Endothelial cell of umbilical vein (primary cell): ENCODE data around the gene ADGRD2. TPM values are rescaled to one million over a fixed set of nuclear protein-coding genes. Genes with fewer than 3 reads are reported as not detected.

Experiments used
- BruUV-seq: library from RNA; stranded (reverse); fragments of 400-500 nt; replicated peaks from 2 replicates; lab custom pipeline; 2021; lab: Mats Ljungman, UMichigan
- CTCF ChIA-PET: fragments of 300-600, 350-600 bp; sonication (Branson Sonifier 250); formaldehyde crosslinking; loops from one replicate; lab custom pipeline; 2021; ENCODE audit warnings: antibody characterized with exemption, inconsistent platforms; lab: Charles Lee
- POLR2A ChIA-PET: fragments of 300-600, 350-600 bp; sonication (Branson Sonifier 250); formaldehyde crosslinking; loops from one replicate; lab custom pipeline; 2021; ENCODE audit warnings: antibody characterized with exemption, inconsistent platforms; lab: Charles Lee
- DNase-seq: peaks from one replicate; pipeline ENCODE4 v3.0.0-alpha.2; 2011; ENCODE audit warnings: low read depth, low spot score
- FAIRE-seq: peaks from 2 replicates; lab custom pipeline; 2011; peaks lifted over from hg19 to GRCh38; lab: Jason Lieb, UNC
- H2AFZ ChIP-seq: 2 replicates; pipeline ENCODE4 v1.6.0; 2012; ENCODE audit warnings: low read depth, low read length, control low read depth, inconsistent platforms
- H3K27ac ChIP-seq: 2 replicates; pipeline ENCODE4 v1.5.1; 2011; ENCODE audit warnings: low read depth, mild to moderate bottlenecking, control low read depth, low read length, moderate library complexity; ENCODE audit not compliant: insufficient read depth
- H3K27me3 ChIP-seq, 2 experiments: 2 replicates each; pipeline versions ENCODE4 v1.6.0 to v1.6.1; 2011; ENCODE audit warnings: low read length in 2 of 2, mixed read lengths in 1 of 2; ENCODE audit not compliant: control insufficient read depth in 2 of 2, insufficient read depth in 2 of 2
- H3K36me3 ChIP-seq, 2 experiments: 2 replicates in 1 of 2; 3 replicates in 1 of 2; pipeline ENCODE4 v1.5.1; 2011; ENCODE audit warnings: low read length in 2 of 2, mild to moderate bottlenecking in 1 of 2, moderate library complexity in 1 of 2; ENCODE audit not compliant: control insufficient read depth in 2 of 2, insufficient read depth in 2 of 2; ENCODE audit errors: extremely low read depth in 1 of 2
- H3K4me1 ChIP-seq: 3 replicates; pipeline ENCODE4 v1.5.1; 2011; ENCODE audit warnings: mild to moderate bottlenecking, low read length; ENCODE audit not compliant: control insufficient read depth, insufficient read depth; ENCODE audit errors: extremely low read depth
- H3K4me2 ChIP-seq: 2 replicates; pipeline ENCODE4 v1.6.1; 2011; ENCODE audit warnings: low read length, control low read depth, mixed read lengths; ENCODE audit not compliant: insufficient read depth
- H3K4me3 ChIP-seq, 3 experiments: fragments of 200-600 bp in 1 of 3; sonication (generic), shearing (Covaris generic) in 1 of 3; replicated peaks in 1 of 3; 2 replicates each; pipeline ENCODE4 v1.5.1; 2011 to 2016; ENCODE audit warnings: control low read depth in 3 of 3, low read length in 3 of 3, mild to moderate bottlenecking in 2 of 3, inconsistent platforms in 1 of 3, low read depth in 1 of 3, moderate library complexity in 1 of 3; ENCODE audit not compliant: insufficient read depth in 1 of 3
- H3K79me2 ChIP-seq: 2 replicates; pipeline ENCODE4 v1.6.0; 2012; ENCODE audit warnings: low read length, inconsistent platforms; ENCODE audit not compliant: control insufficient read depth, insufficient read depth
- H3K9ac ChIP-seq: replicated peaks from 2 replicates; pipeline ENCODE3; 2011; ENCODE audit warnings: low read length, control low read depth; ENCODE audit not compliant: insufficient read depth; ENCODE audit errors: extremely low read depth
- H3K9me1 ChIP-seq: replicated peaks from 3 replicates; pipeline ENCODE4 v1.6.0; 2011; ENCODE audit warnings: mild to moderate bottlenecking, low read length; ENCODE audit not compliant: control insufficient read depth, insufficient read depth; ENCODE audit errors: extremely low read depth
- H3K9me3 ChIP-seq: replicated peaks from 2 replicates; pipeline ENCODE4 v1.5.1; 2012; ENCODE audit warnings: low read length, inconsistent platforms; ENCODE audit not compliant: control insufficient read depth, insufficient read depth
- H4K20me1 ChIP-seq: replicated peaks from 2 replicates; pipeline ENCODE3; 2011; ENCODE audit warnings: mild to moderate bottlenecking, low read length; ENCODE audit not compliant: control insufficient read depth, insufficient read depth; ENCODE audit errors: extremely low read depth
- CTCF ChIP-seq, 2 donors: IDR thresholded peaks; 1 replicate in 1 of 2; 2 replicates in 1 of 2; pipeline ENCODE4 v1.5.1; 2011; ENCODE audit warnings: low read length in 2 of 2, mild to moderate bottlenecking in 2 of 2, moderate library complexity in 2 of 2, control low read depth in 1 of 2, inconsistent platforms in 1 of 2, low read depth in 1 of 2; ENCODE audit not compliant: insufficient read depth in 1 of 2; ENCODE audit errors: extremely low read depth in 1 of 2
- EZH2 ChIP-seq: IDR thresholded peaks from 2 replicates; pipeline ENCODE4 v1.6.1; 2012; ENCODE audit warnings: borderline replicate concordance, low read depth, mild to moderate bottlenecking, moderate library complexity, low read length, inconsistent platforms; ENCODE audit not compliant: severe bottlenecking
- FOS ChIP-seq: IDR thresholded peaks from 2 replicates; pipeline ENCODE4 v1.6.1; 2011; ENCODE audit warnings: mild to moderate bottlenecking, low read length, moderate library complexity, borderline replicate concordance; ENCODE audit not compliant: insufficient read depth
- GATA2 ChIP-seq: IDR thresholded peaks from 2 replicates; pipeline ENCODE4 v1.7.0; 2011; ENCODE audit warnings: low read depth, mild to moderate bottlenecking, moderate library complexity, mixed read lengths, low read length; ENCODE audit not compliant: insufficient read length, insufficient read depth
- JUN ChIP-seq: IDR thresholded peaks from 2 replicates; pipeline ENCODE4 v1.6.1; 2011; ENCODE audit warnings: borderline replicate concordance, low read depth; ENCODE audit not compliant: insufficient read length, insufficient read depth
- MAX ChIP-seq: IDR thresholded peaks from 2 replicates; pipeline ENCODE4 v1.6.1; 2011; ENCODE audit not compliant: insufficient read depth, insufficient read length
- MYC ChIP-seq: IDR thresholded peaks from one replicate; pipeline ENCODE4 v1.6.1; 2011; ENCODE audit warnings: mild to moderate bottlenecking, low read depth, low read length
- POLR2A ChIP-seq: IDR thresholded peaks from 2 replicates; pipeline ENCODE4 v1.6.1; 2012; ENCODE audit warnings: low read depth, mild to moderate bottlenecking, control low read depth, low read length
- POLR2AphosphoS5 ChIP-seq: IDR thresholded peaks from 2 replicates; pipeline ENCODE4 v1.6.1; 2012; ENCODE audit warnings: low read depth, mild to moderate bottlenecking, control low read depth, low read length, moderate library complexity; ENCODE audit not compliant: insufficient read depth
- dilution Hi-C: fragments of 300-500 bp; cut with MboI; formaldehyde crosslinking; loops from one replicate; pipeline ENCODE4 v1.15.0; 2019; ENCODE audit warnings: low sequenced_read_pairs; ENCODE audit not compliant: extremely low pct_ligation_motif_present
- intact Hi-C: fragments of 100-400 bp; cut with micrococcal nuclease; formaldehyde crosslinking; loops from one replicate; pipeline ENCODE4 v1.10.0; 2022
- polyA plus RNA-seq, 4 experiments: library from polyadenylated mRNA; depleted of rRNA in 3 of 4; stranded (reverse) in 3 of 4; unstranded in 1 of 4; fragments of >200 nt; gene quantifications; 2 replicates each; pipeline versions ENCODE4 v1.2.1 to v1.2.3, GENCODE V29; 2011 to 2012; ENCODE audit warnings: missing spikeins in 1 of 4
- total RNA-seq: library from RNA; stranded (reverse); gene quantifications from 2 replicates; pipeline ENCODE4 v1.2.3, GENCODE V29; 2021

ADGRD2 gene
- total and polyA plus RNA-seq, 2 donors (not counting 3 experiments of a cell fraction or from before 2014, with no cell fraction given), result not detected

- Histone ChIP-seq H3K9ac (no peak overlapping the region), H2AFZ (no peak overlapping the region), H3K27ac (no peak overlapping the region), H3K36me3 (no peaks in the 10 kb centered on the region), H3K4me2 (no peak overlapping the region), H3K9me1 (no peaks in the 10 kb centered on the region), H4K20me1 (no peaks in the 10 kb centered on the region), H3K4me3 (no peak overlapping the region), H3K27me3 (peaks cover 22 to 31% of the 10 kb centered on the region in 2 experiments), H3K79me2 (no peaks in the 10 kb centered on the region), H3K4me1 (no peaks in the 10 kb centered on the region), H3K9me3 (no peaks in the 10 kb centered on the region)
- DNase-seq, result no peak
- intact Hi-C loops (no loop called here), dilution Hi-C loops (no loop called here)
- ChIA-PET POLR2A (no interaction called here), CTCF (no interaction called here)
- FAIRE-seq, result no peak
- BruUV-seq, result no TSS peak
- no peak for TF ChIP-seq POLR2AphosphoS5
Observed at GRCh38 chr9:124507880-124508423, 57.7 kb downstream of the ADGRD2 start.

- no peak overlapping the region for H3K27ac ChIP-seq
- FAIRE-seq (no peak), DNase-seq (no peak)
- no peaks in the 10 kb centered on the region for H3K36me3 ChIP-seq
- H3K9ac ChIP-seq, result no peak overlapping the region
- no peaks in the 10 kb centered on the region for H3K79me2 ChIP-seq
- no peak for TF ChIP-seq JUN
- TF ChIP-seq FOS, result no peak
- TF ChIP-seq EZH2, result no peak
- no peak for TF ChIP-seq CTCF (IDR thresholded peaks at IDR 0.05; ENCODE audit: extremely low read depth in 1 of 2, insufficient read depth in 1 of 2, low read depth in 1 of 2, low read length in 2 of 2)
- TF ChIP-seq MYC, result no peak
- no peak for TF ChIP-seq MAX
- no peak for TF ChIP-seq GATA2
- TF ChIP-seq POLR2AphosphoS5, result no peak
- no peak for TF ChIP-seq POLR2A
- dilution Hi-C loops, result no loop called here
- BruUV-seq, result no TSS peak
- H3K9me1 ChIP-seq, result no peaks in the 10 kb centered on the region
- ChIA-PET CTCF (no interaction called here), POLR2A (no interaction called here)
- no peak overlapping the region for H2AFZ ChIP-seq
- no peaks in the 10 kb centered on the region for H3K9me3 ChIP-seq
- no peaks in the 10 kb centered on the region for H4K20me1 ChIP-seq
- H3K4me3 ChIP-seq, result no peak overlapping the region
- no peaks in the 10 kb centered on the region for H3K4me1 ChIP-seq
- no peak overlapping the region for H3K4me2 ChIP-seq
- intact Hi-C loops, result no loop called here
- H3K27me3 ChIP-seq, result peaks cover 3 to 5% of the 10 kb centered on the region in 2 experiments
Observed at GRCh38 chr9:124510650-124511425, 60.6 kb downstream of the ADGRD2 start.
